KBM-7 (cell line): ENCODE measurements around the gene PDCD6IP.

Source experiments
- DNase-seq: peaks from one replicate; pipeline ENCODE4 v3.0.0-alpha.2; 2015
- in situ Hi-C: fragments of 300-500 bp; cut with MboI; formaldehyde crosslinking; loops from 2 replicates; pipeline ENCODE4 v1.14.3; 2020; ENCODE audit warnings: low sequenced_read_pairs, low pct_unique_long_range_greater_than_20kb, mixed read lengths

PDCD6IP gene

GRCh38 chr3:33909547-33909946, 111.1 kb downstream of the PDCD6IP start:
- no peak for DNase-seq
- in situ Hi-C loops: loop anchor here (25.0 kb wide), 1 partner anchor 778 kb away; no protein-coding TSS in a partner anchor

- DNase-seq: no peak
- in situ Hi-C loops: loop anchor here (25.0 kb wide), 1 partner anchor 777 kb away; no protein-coding TSS in a partner anchor
These were observed 111.6 kb downstream of the PDCD6IP start for GRCh38 chr3:33910031-33910430.

- DNase-seq: peak; percentile 75
- in situ Hi-C loops: loop anchor here (25.0 kb wide), 1 partner anchor 776 kb away; no protein-coding TSS in a partner anchor
These were observed 113.3 kb downstream of the PDCD6IP start for GRCh38 chr3:33911525-33912322.

GRCh38 chr3:33914212-33914611, 115.8 kb downstream of the PDCD6IP start:
- DNase-seq: no peak
- in situ Hi-C loops: loop anchor here (25.0 kb wide), 1 partner anchor 773 kb away; no protein-coding TSS in a partner anchor

GRCh38 chr3:33914731-33915379, 116.4 kb downstream of the PDCD6IP start:
- no peak for DNase-seq
- in situ Hi-C loops: loop anchor here (25.0 kb wide), 1 partner anchor 772 kb away; no protein-coding TSS in a partner anchor

GRCh38 chr3:33915796-33916546, 117.5 kb downstream of the PDCD6IP start:
- in situ Hi-C loops: loop anchor here (25.0 kb wide), 1 partner anchor 771 kb away; no protein-coding TSS in a partner anchor
- peak; percentile 65 for DNase-seq

GRCh38 chr3:33918126-33918756, 119.8 kb downstream of the PDCD6IP start:
- in situ Hi-C loops: loop anchor here (25.0 kb wide), 1 partner anchor 769 kb away; no protein-coding TSS in a partner anchor
- no peak for DNase-seq
